ENCODE measurements around the gene FAM114A2.

The FAM114A2 gene

DNA sequence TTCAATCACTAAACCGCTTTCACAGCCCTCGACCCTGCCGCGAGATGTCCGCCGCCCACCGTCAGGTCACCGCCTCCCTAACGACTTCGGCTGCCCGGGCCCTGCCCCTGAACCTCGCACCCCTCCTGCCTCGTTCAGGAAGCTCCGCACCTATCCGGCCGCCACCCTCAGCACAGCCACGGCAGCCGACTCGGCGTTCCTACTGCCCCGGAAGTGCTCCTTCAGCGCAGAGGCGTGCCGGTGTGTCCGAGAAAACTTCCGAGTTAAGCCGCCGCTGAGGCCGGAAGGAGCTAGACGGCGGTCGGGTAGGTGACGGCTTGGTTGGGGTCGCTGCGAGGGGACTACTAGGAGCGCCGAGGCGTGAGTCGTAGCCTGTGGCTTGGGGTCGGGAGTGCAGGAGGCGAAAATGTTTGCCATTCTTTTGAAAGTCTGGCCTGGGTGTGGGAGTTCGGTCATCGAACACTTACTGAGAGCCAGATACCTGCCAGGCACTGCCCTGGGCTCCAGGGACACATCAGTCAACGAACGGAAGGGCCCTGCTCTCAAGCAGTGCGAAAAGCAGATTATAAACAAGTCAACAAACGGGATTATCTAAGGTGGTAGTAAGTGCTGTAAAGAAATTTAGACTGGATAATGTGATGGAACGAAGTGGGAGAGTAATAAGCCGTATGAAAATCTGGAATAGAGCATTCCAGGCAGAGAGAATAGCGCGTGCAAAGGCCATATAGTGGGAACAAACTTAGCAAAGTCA is at the start of gene FAM114A2, which contains the start of gene MFAP3:
TSS of gene FAM114A2 (minus strand) at position 204 of the 751 bp plus-strand sequence. CDS start 3,957 bp downstream, outside the sequence.
TSS of gene MFAP3 (plus strand) at position 261 of the 751 bp plus-strand sequence. CDS start 10,756 bp downstream, outside the sequence.
- TF ChIP-seq, protein P1, sequence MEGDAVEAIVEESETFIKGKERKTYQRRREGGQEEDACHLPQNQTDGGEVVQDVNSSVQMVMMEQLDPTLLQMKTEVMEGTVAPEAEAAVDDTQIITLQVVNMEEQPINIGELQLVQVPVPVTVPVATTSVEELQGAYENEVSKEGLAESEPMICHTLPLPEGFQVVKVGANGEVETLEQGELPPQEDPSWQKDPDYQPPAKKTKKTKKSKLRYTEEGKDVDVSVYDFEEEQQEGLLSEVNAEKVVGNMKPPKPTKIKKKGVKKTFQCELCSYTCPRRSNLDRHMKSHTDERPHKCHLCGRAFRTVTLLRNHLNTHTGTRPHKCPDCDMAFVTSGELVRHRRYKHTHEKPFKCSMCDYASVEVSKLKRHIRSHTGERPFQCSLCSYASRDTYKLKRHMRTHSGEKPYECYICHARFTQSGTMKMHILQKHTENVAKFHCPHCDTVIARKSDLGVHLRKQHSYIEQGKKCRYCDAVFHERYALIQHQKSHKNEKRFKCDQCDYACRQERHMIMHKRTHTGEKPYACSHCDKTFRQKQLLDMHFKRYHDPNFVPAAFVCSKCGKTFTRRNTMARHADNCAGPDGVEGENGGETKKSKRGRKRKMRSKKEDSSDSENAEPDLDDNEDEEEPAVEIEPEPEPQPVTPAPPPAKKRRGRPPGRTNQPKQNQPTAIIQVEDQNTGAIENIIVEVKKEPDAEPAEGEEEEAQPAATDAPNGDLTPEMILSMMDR (IDR thresholded peaks at IDR 0.05; ENCODE audit: control insufficient read depth, extremely low read depth, insufficient read depth), result no peak
- peak; percentile 72 for DNase-seq (ENCODE audit: low read depth)
- H3K4me3 ChIP-seq (ENCODE audit: low read depth, low read length), result peak within 1 kb of the TSS; percentile 98

DNA sequence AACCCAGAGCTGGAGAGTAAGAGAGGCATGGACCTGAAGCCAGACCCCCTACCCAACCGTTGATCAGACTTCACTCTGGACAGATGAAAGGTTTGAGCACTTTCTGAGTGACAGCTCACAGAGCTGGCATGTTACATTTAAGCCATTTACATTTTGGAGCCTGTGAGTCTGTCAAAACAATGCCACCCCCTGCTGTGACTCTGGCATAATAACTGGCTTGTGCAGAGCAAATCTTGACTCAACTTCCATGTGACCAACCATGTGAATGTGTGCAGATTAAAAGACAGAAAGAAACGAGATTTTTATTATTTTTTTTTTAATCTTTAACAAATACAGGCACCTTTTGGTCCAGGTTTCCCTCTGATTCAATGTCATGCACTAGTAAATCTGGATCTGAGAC is 48.5 kb upstream of the FAM114A2 start:
- TF ChIP-seq, protein P1 (IDR thresholded peaks at IDR 0.05; ENCODE audit: control insufficient read depth, extremely low read depth, insufficient read depth), result no peak
- no peak overlapping the region for H3K4me3 ChIP-seq (ENCODE audit: low read depth, low read length)
- peak; percentile 67 for DNase-seq (ENCODE audit: low read depth)

DNA sequence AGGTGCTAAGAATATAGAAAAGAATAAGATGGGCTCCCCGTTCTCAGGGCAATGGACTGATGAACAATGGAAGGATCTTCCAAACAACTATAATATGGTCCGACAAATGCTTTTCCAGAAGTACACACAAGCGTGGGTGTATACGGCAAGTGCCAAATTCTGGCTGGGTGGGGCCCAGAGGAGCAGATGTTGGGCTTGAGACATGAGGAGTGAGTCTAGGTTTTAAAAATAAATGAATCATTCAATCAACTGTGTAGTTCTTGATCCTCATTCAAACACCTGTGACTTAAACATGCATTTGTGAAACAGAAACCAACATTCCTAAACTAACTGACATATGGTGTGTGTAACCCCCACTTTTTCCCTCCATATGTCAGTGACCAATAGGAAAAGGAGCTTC is 47.9 kb upstream of the FAM114A2 start:
- DNase-seq (ENCODE audit: low read depth), result no peak
- H3K4me3 ChIP-seq (ENCODE audit: low read depth, low read length), result no peak overlapping the region
- TF ChIP-seq, protein P1 (IDR thresholded peaks at IDR 0.05; ENCODE audit: control insufficient read depth, extremely low read depth, insufficient read depth), result no peak

DNA sequence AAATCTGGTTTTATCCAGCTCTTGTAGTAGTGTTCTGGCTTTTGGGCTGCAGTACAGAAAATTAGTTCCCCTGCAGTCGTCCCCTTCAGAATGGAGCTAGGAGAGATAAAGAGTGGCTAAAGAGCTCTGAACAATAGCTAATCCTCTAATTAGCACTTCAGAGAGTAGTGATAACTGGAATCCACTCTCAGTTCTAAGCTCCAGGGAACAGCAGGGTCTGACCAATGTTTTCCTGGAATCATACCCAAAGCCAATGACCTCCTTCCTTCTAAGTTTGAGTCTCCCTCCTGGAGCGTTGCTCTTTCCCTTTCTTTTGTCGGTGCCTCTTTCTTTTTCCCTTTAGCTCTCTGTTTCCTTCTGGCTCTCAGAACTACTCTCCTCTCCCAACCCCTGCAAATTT is 47.4 kb upstream of the FAM114A2 start:
- no peak for DNase-seq (ENCODE audit: low read depth)
- no peak overlapping the region for H3K4me3 ChIP-seq (ENCODE audit: low read depth, low read length)
- TF ChIP-seq, protein P1 (IDR thresholded peaks at IDR 0.05; ENCODE audit: control insufficient read depth, extremely low read depth, insufficient read depth), result no peak

DNA sequence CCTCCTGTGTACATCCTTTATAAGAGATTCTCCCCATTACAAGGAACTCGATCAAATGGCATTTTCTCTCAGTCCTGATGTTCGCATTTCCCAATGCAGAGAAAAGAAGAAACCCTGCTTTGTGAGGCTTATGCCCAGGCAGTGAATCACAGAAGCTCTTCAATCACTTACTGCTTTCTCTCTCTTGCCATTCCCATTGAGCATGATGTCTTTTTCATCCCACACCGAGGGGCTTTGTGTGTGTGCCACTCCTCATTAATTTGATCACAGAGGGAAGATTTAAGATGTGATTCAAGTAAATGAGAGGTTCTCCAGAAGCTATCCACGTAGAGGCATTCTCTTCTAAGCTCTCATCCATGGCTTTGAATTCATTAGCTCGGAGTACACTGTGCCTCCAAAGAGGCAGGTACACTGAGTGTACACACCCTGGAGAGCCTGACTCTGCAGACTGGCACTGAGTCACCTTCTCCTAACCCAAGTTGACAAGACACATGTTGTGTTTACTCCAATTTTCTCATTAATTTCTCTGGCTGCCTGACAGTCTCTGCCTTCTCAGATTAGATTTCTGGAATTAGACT is 45.4 kb upstream of the FAM114A2 start:
- TF ChIP-seq, protein P1 (IDR thresholded peaks at IDR 0.05; ENCODE audit: control insufficient read depth, extremely low read depth, insufficient read depth), result no peak
- DNase-seq (ENCODE audit: low read depth), result peak; percentile 21
- no peak overlapping the region for H3K4me3 ChIP-seq (ENCODE audit: low read depth, low read length)

DNA sequence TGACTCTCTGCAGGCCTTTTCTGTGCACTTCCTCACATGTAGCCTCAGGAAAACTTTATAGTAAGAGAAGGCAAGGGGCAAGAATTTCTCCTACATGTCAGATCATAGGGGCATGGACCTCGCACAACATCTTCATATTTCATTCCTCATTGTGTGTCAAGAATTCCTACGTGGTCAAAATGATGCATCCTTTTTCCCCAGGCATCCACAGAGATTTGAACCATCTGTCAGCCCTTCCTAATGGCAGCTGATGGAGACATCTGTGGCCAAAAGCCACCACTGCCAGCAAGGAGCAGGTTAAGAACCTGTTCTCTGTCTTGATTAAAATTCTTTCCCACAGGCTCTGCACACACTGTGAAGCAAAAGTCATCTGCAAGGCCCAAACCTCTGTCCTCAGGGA is 42.5 kb upstream of the FAM114A2 start:
- H3K4me3 ChIP-seq (ENCODE audit: low read depth, low read length), result no peak overlapping the region
- DNase-seq (ENCODE audit: low read depth), result no peak
- TF ChIP-seq, protein P1 (IDR thresholded peaks at IDR 0.05; ENCODE audit: control insufficient read depth, extremely low read depth, insufficient read depth), result no peak

All from LNCaP clone FGC (cell line).